OCI-LY1 (cell line): ENCODE results near the gene CCDC18.
"Not testable (repeated sequence)": the region's sequence is repeated elsewhere in the genome, so short reads cannot be mapped to it uniquely, and the experiment has no call there.

ENCODE experiments used
- H2AFZ ChIP-seq: fragments of 200-600 bp; sonication (generic), shearing (Covaris generic); 2 replicates; pipeline ENCODE4 v1.6.0; 2014; ENCODE audit warnings: antibody characterized with exemption, mild to moderate bottlenecking, low read length
- H3F3A ChIP-seq: fragments of 200-600 bp; sonication (generic), shearing (Covaris generic); 2 replicates; pipeline ENCODE4 v1.6.0; 2014; ENCODE audit warnings: mild to moderate bottlenecking, antibody characterized with exemption, low read length, moderate library complexity; ENCODE audit not compliant: insufficient read depth
- H3K27ac ChIP-seq: fragments of 200-600 bp; sonication (generic); 2 replicates; pipeline ENCODE4 v1.5.1; 2014; ENCODE audit warnings: low read length, mixed run types, mild to moderate bottlenecking, low read depth; ENCODE audit not compliant: poor library complexity, severe bottlenecking
- H3K27me3 ChIP-seq: fragments of 200-600 bp; sonication (generic); 2 replicates; pipeline ENCODE4 v1.6.0; 2014; ENCODE audit warnings: antibody characterized with exemption, mild to moderate bottlenecking, low read length, moderate library complexity; ENCODE audit not compliant: insufficient read depth
- H3K36me3 ChIP-seq: fragments of 200-600 bp; sonication (generic); 2 replicates; pipeline ENCODE4 v1.6.1; 2014; ENCODE audit warnings: mild to moderate bottlenecking, antibody characterized with exemption, low read length, moderate library complexity, mixed read lengths; ENCODE audit not compliant: insufficient read depth
- H3K4me1 ChIP-seq: fragments of 200-600 bp; sonication (generic); 2 replicates; pipeline ENCODE4 v1.5.1; 2014; ENCODE audit warnings: mild to moderate bottlenecking, low read length, moderate library complexity; ENCODE audit not compliant: insufficient read depth, severe bottlenecking
- H3K4me2 ChIP-seq: fragments of 200-600 bp; sonication (generic), shearing (Covaris generic); 2 replicates; pipeline ENCODE4 v1.6.1; 2014; ENCODE audit warnings: low read length
- H3K4me3 ChIP-seq: fragments of 200-600 bp; sonication (generic); 2 replicates; pipeline ENCODE4 v1.5.1; 2014; ENCODE audit warnings: low read length, low read depth, mild to moderate bottlenecking, mixed read lengths; ENCODE audit not compliant: poor library complexity, severe bottlenecking
- H3K79me2 ChIP-seq: fragments of 200-600 bp; shearing (Covaris generic); 2 replicates; pipeline ENCODE4 v1.6.1; 2016; ENCODE audit warnings: mixed run types, low read length, mixed read lengths; ENCODE audit not compliant: insufficient read depth
- H3K9ac ChIP-seq: fragments of 200-600 bp; sonication (generic), shearing (Covaris generic); 2 replicates; pipeline ENCODE4 v1.6.1; 2014; ENCODE audit warnings: mild to moderate bottlenecking, low read length, mixed read lengths
- H3K9me2 ChIP-seq: fragments of 200-600 bp; sonication (generic), shearing (Covaris generic); 2 replicates; pipeline ENCODE4 v1.6.1; 2014; ENCODE audit warnings: low read depth, mild to moderate bottlenecking, low read length, mixed read lengths
- H3K9me3 ChIP-seq: fragments of 200-600 bp; shearing (Covaris generic); 2 replicates; pipeline ENCODE4 v1.6.1; 2014; ENCODE audit warnings: low read length, mixed read lengths
- H4K20me1 ChIP-seq: fragments of 200-600 bp; sonication (generic), shearing (Covaris generic); 2 replicates; pipeline ENCODE4 v1.6.0; 2016; ENCODE audit warnings: mild to moderate bottlenecking, low read length; ENCODE audit not compliant: insufficient read depth
- EZH2 ChIP-seq: fragments of 200-600 bp; sonication (generic), shearing (Covaris generic); IDR thresholded peaks from 2 replicates; pipeline ENCODE4 v1.8.0; 2017; ENCODE audit warnings: borderline replicate concordance, mixed run types, mild to moderate bottlenecking, antibody characterized with exemption, low read length, moderate library complexity, mixed read lengths
- TF ChIP-seq, protein P1 (sequence below): fragments of 200-600 bp; sonication (generic), shearing (Covaris generic); IDR thresholded peaks from 2 replicates; pipeline ENCODE4 v1.5.1; 2017; ENCODE audit warnings: mild to moderate bottlenecking, antibody characterized with exemption, low read length, moderate library complexity, mixed read lengths

CCDC18 gene

DNA sequence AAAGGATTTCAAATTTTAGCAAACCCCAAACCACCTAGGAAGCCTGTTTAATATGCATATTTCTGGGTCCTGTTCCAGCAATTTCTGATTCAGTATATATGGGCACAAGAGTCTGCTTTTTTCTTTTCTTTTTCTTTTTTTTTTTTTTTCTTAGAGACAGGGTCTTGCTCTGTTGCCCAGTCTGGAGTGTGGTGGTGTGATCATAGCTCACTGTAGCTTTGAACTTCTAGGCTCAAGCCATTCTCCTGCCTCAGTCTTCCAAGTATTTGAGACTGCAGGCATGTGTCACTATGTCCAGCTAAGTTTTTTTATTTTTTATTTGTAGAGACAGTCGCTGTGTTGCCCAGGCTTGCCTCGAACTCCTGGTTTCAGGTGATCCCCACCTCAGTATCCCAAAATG is 34.8 kb downstream of the CCDC18 start:
- no peak overlapping the region for H3K4me3 ChIP-seq

GRCh38 chr1:93219443-93219842 is 38.9 kb downstream of the CCDC18 start:
- Histone ChIP-seq H3K36me3 (peaks cover 85% of the 10 kb centered on the region), H3K4me2 (peak overlapping the region; percentile 55), H2AFZ (no peak overlapping the region)

More for the DNA sequence above, 34.8 kb downstream of the CCDC18 start:
- Histone ChIP-seq H3K4me2 (no peak overlapping the region), H3K27me3 (no peaks in the 10 kb centered on the region), H4K20me1 (no peaks in the 10 kb centered on the region), H3K27ac (no peak overlapping the region), H3K9ac (no peak overlapping the region), H3K9me3 (no peaks in the 10 kb centered on the region; the same call in 1 of the 2 replicates), H2AFZ (no peak overlapping the region), H3K36me3 (peaks cover 79% of the 10 kb centered on the region), H3K4me1 (peaks cover 16% of the 10 kb centered on the region), H3F3A (no peaks in the 10 kb centered on the region; the same call in 1 of the 2 replicates), H3K9me2 (no peaks in the 10 kb centered on the region), H3K79me2 (no peaks in the 10 kb centered on the region)
- TF ChIP-seq, protein P1, sequence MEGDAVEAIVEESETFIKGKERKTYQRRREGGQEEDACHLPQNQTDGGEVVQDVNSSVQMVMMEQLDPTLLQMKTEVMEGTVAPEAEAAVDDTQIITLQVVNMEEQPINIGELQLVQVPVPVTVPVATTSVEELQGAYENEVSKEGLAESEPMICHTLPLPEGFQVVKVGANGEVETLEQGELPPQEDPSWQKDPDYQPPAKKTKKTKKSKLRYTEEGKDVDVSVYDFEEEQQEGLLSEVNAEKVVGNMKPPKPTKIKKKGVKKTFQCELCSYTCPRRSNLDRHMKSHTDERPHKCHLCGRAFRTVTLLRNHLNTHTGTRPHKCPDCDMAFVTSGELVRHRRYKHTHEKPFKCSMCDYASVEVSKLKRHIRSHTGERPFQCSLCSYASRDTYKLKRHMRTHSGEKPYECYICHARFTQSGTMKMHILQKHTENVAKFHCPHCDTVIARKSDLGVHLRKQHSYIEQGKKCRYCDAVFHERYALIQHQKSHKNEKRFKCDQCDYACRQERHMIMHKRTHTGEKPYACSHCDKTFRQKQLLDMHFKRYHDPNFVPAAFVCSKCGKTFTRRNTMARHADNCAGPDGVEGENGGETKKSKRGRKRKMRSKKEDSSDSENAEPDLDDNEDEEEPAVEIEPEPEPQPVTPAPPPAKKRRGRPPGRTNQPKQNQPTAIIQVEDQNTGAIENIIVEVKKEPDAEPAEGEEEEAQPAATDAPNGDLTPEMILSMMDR: no peak
- TF ChIP-seq EZH2: no peak

GRCh38 chr1:93220716-93221115 is 40.2 kb downstream of the CCDC18 start:
- H3K4me3 ChIP-seq, H3K9me2 ChIP-seq, H3K9me3 ChIP-seq, H3K27ac ChIP-seq, H4K20me1 ChIP-seq, H3K9ac ChIP-seq, H3F3A ChIP-seq, H2AFZ ChIP-seq, H3K27me3 ChIP-seq, H3K79me2 ChIP-seq, H3K4me2 ChIP-seq: not testable (repeated sequence)
- peaks cover 16% of the 10 kb centered on the region for H3K4me1 ChIP-seq
- peaks cover 91% of the 10 kb centered on the region for H3K36me3 ChIP-seq

More at GRCh38 chr1:93219443-93219842, 38.9 kb downstream of the CCDC18 start:
- Histone ChIP-seq H3K9ac (peak overlapping the region; percentile 17; the same call in 1 of the 2 replicates), H4K20me1 (no peaks in the 10 kb centered on the region), H3K4me1 (peaks cover 16% of the 10 kb centered on the region), H3K27me3 (no peaks in the 10 kb centered on the region), H3K9me3 (no peaks in the 10 kb centered on the region; the same call in 1 of the 2 replicates), H3K9me2 (no peaks in the 10 kb centered on the region), H3K4me3 (peak overlapping the region; percentile 39), H3F3A (no peaks in the 10 kb centered on the region; the same call in 1 of the 2 replicates), H3K27ac (peak overlapping the region; percentile 73), H3K79me2 (no peaks in the 10 kb centered on the region)
- TF ChIP-seq EZH2: no peak

DNA sequence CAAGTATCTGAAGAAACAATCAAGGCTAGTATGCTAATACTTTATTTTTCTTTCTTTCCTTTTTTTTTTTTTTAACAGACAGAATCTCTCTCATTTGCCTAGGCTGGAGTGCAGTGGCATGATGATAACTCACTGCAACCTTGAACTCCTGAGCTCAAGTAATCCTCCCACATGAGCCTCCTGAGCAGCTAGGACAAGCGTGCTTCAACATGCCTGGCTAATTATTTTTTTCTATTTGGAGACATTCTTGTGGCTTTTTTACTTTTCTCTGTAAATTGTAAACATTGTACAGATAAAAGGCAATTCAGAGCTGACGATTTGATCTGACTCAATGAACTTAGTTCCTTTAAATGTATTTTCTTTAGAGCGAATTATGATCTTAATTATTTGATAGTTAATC is 41.4 kb downstream of the CCDC18 start:
- H4K20me1 ChIP-seq: no peaks in the 10 kb centered on the region
- no peak overlapping the region for H3K9ac ChIP-seq
- H3K4me3 ChIP-seq: no peak overlapping the region
- TF ChIP-seq, protein P1: no peak
- TF ChIP-seq EZH2: no peak
- no peaks in the 10 kb centered on the region; the same call in 1 of the 2 replicates for H3F3A ChIP-seq
- H3K27me3 ChIP-seq: no peaks in the 10 kb centered on the region
- H3K36me3 ChIP-seq: peaks cover 92% of the 10 kb centered on the region
- no peak overlapping the region for H2AFZ ChIP-seq
- no peaks in the 10 kb centered on the region for H3K9me2 ChIP-seq
- no peaks in the 10 kb centered on the region; the same call in 1 of the 2 replicates for H3K9me3 ChIP-seq
- no peaks in the 10 kb centered on the region for H3K79me2 ChIP-seq
- H3K4me1 ChIP-seq: peaks cover 16% of the 10 kb centered on the region
- no peak overlapping the region for H3K4me2 ChIP-seq
- H3K27ac ChIP-seq: no peak overlapping the region
